Natural killer cell (primary cell): Measurements from ENCODE around the gene ADAM15. TPM values are rescaled to one million over a fixed set of nuclear protein-coding genes. Genes with fewer than 3 reads are reported as not detected.
A peak's percentile ranks its signal among the peaks of the same experiment; 100 is the strongest.

Source experiments
- ATAC-seq, 3 donors: fragments of 150-1000 bp in 2 of 3; fragments of 200-7000 bp in 1 of 3; cut with Tn5 transposase; 1 replicate in 1 of 3; 2 replicates in 2 of 3; pipeline ENCODE4 v1.10.0; 2021; ENCODE audit warnings: mild to moderate bottlenecking in 2 of 3, moderate library complexity in 2 of 3
- DNase-seq, 2 donors: peaks; one replicate each; pipeline versions ENCODE4 v3.0.0 to v3.0.0-alpha.2; 2013 to 2021; ENCODE audit warnings: mixed read lengths in 1 of 2
- H3K27ac ChIP-seq: one replicate; pipeline ENCODE4 v1.5.1; 2013; ENCODE audit warnings: mild to moderate bottlenecking, low read length
- H3K27me3 ChIP-seq: one replicate; pipeline ENCODE4 v1.6.1; 2013; ENCODE audit warnings: low read length; ENCODE audit not compliant: control insufficient read depth, insufficient read depth
- H3K36me3 ChIP-seq: one replicate; pipeline ENCODE4 v1.6.1; 2013; ENCODE audit warnings: low read length; ENCODE audit not compliant: control insufficient read depth, insufficient read depth
- H3K4me1 ChIP-seq: one replicate; pipeline ENCODE4 v1.6.1; 2013; ENCODE audit warnings: low read length; ENCODE audit not compliant: control insufficient read depth, insufficient read depth
- H3K4me3 ChIP-seq: one replicate; pipeline ENCODE4 v1.5.1; 2013; ENCODE audit warnings: low read length
- H3K9me3 ChIP-seq: one replicate; pipeline ENCODE4 v1.6.1; 2013; ENCODE audit warnings: low read length; ENCODE audit not compliant: control insufficient read depth, insufficient read depth
- H3K27ac Mint-ChIP-seq, 2 donors: one replicate each; pipeline ENCODE4 v1.8.0; 2022; ENCODE audit warnings: mild to moderate bottlenecking in 2 of 2, mixed read lengths in 2 of 2, moderate library complexity in 1 of 2
- H3K27me3 Mint-ChIP-seq, 2 donors: one replicate each; pipeline ENCODE4 v1.8.0; 2022; ENCODE audit warnings: low read depth in 2 of 2, mixed read lengths in 2 of 2
- H3K36me3 Mint-ChIP-seq: one replicate; pipeline ENCODE4 v1.8.0; 2022; ENCODE audit warnings: mixed read lengths
- H3K4me1 Mint-ChIP-seq, 2 donors: one replicate each; pipeline ENCODE4 v1.8.0; 2022; ENCODE audit warnings: mixed read lengths in 2 of 2
- H3K4me3 Mint-ChIP-seq: one replicate; pipeline ENCODE4 v1.8.0; 2022; ENCODE audit warnings: mild to moderate bottlenecking, moderate library complexity, mixed read lengths
- H3K9me3 Mint-ChIP-seq, 2 donors: one replicate each; pipeline ENCODE4 v1.8.0; 2022; ENCODE audit warnings: mixed read lengths in 2 of 2
- WGBS: methylation state at CpG from one replicate; pipeline ENCODE4 v1.1.7; 2013; ENCODE audit warnings: missing lambda C conversion rate; ENCODE audit not compliant: insufficient coverage; 5-methylcytosine and 5-hydroxymethylcytosine counted together
- intact Hi-C: fragments of 100-400 bp; cut with micrococcal nuclease; formaldehyde crosslinking; loops from one replicate; pipeline ENCODE4 v1.14.2; 2022
- total RNA-seq, 4 donors: library from RNA; stranded (reverse); fragments of 120-200 nt in 1 of 4; gene quantifications; one replicate each; pipeline versions ENCODE4 v1.2.3 to v1.2.4, GENCODE V29; 2013 to 2022
- TF ChIP-seq, protein P1 (sequence below): fragments of 200-600 bp; IDR thresholded peaks from one replicate; pipeline ENCODE4 v1.8.0; 2022; ENCODE audit warnings: antibody characterized with exemption

ADAM15 gene
- total RNA-seq, 3 donors from 2014 or later (not counting 1 experiment from before 2014, with no cell fraction given): 54.6 to 83.2 (median 64.7) TPM

GRCh38 chr1:155051342-155051776 lies 243 bp downstream of the ADAM15 start:
- Mint-ChIP-seq H3K9me3 (no peaks in the 10 kb centered on the region), H3K4me3 (peak overlapping the region; percentile 88), H3K36me3 (no peaks in the 10 kb centered on the region), H3K4me1 (peaks cover 13 to 34% of the 10 kb centered on the region in 2 donors), H3K27ac (peak overlapping the region in 1 of 2 donors; percentile 77), H3K27me3 (no peaks in the 10 kb centered on the region)
- peak in 1 of 2 donors; percentile 27 for DNase-seq
- peak; percentile 2 to 4 (median 3) for ATAC-seq
- Histone ChIP-seq H3K27ac (peak overlapping the region; percentile 23), H3K4me1 (peaks cover 31% of the 10 kb centered on the region), H3K27me3 (no peaks in the 10 kb centered on the region), H3K9me3 (no peaks in the 10 kb centered on the region), H3K4me3 (peak overlapping the region; percentile 61), H3K36me3 (peaks cover 4% of the 10 kb centered on the region)
- intact Hi-C loops: loop anchor here (5.0 kb wide), 1 partner anchor 94 kb away; the partner anchor contains the start of gene PBXIP1
- WGBS: 0% methylated on average over 31 of the region's 31 CpGs
- TF ChIP-seq, protein P1, sequence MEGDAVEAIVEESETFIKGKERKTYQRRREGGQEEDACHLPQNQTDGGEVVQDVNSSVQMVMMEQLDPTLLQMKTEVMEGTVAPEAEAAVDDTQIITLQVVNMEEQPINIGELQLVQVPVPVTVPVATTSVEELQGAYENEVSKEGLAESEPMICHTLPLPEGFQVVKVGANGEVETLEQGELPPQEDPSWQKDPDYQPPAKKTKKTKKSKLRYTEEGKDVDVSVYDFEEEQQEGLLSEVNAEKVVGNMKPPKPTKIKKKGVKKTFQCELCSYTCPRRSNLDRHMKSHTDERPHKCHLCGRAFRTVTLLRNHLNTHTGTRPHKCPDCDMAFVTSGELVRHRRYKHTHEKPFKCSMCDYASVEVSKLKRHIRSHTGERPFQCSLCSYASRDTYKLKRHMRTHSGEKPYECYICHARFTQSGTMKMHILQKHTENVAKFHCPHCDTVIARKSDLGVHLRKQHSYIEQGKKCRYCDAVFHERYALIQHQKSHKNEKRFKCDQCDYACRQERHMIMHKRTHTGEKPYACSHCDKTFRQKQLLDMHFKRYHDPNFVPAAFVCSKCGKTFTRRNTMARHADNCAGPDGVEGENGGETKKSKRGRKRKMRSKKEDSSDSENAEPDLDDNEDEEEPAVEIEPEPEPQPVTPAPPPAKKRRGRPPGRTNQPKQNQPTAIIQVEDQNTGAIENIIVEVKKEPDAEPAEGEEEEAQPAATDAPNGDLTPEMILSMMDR: no peak

DNA sequence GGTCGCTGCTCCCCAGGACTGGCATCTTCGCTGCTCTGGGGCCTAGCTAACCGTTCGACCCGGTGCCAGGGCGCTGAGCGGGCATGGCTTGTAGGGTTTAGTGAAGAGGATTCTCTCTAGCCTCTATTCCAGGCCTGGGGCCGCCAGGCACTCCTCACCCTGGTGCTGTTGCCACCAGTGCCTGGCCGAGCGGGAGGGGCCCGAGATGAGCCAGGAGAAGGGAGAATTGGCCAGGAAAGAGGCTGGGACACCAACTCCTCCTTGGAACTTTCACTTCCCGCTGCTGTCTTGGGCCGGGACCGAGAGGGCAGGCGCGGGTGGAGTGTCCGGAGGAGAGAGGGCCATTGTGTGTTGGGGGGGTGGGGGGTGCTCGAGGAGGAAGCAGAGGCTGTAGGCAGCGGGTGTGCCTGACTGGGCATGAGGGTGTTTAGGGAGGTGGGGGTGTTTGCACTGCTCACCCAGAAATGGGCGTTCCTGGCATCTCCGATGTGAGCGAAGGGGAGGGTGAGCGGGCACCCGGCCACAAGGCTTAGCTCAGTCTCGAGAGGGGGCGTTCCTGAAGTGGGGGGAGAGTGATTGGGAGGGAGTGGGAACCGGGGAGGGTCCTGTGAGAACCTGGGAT lies 772 bp downstream of the ADAM15 start:
- TF ChIP-seq, protein P1: no peak
- Histone ChIP-seq H3K4me3 (peak overlapping the region; percentile 61), H3K36me3 (peaks cover 5% of the 10 kb centered on the region), H3K9me3 (no peaks in the 10 kb centered on the region), H3K27ac (no peak overlapping the region), H3K4me1 (peaks cover 31% of the 10 kb centered on the region), H3K27me3 (no peaks in the 10 kb centered on the region)
- Mint-ChIP-seq H3K4me3 (peak overlapping the region; percentile 88), H3K4me1 (peaks cover 13 to 34% of the 10 kb centered on the region in 2 donors), H3K36me3 (no peaks in the 10 kb centered on the region), H3K27me3 (no peaks in the 10 kb centered on the region), H3K27ac (peak overlapping the region; percentile 23 to 77), H3K9me3 (no peaks in the 10 kb centered on the region)
- intact Hi-C loops: loop anchor here (5.0 kb wide), 1 partner anchor 95 kb away; the partner anchor contains the start of gene PBXIP1
- 2% methylated on average over 27 of the region's 27 CpGs for WGBS
- DNase-seq (peak; percentile 47 to 69), ATAC-seq (peak; percentile 52 to 69 (median 61))

- TF ChIP-seq, protein P1: no peak
- no peak for ATAC-seq
- peak overlapping the region; percentile 61 for H3K4me3 ChIP-seq
- peaks cover 13 to 34% of the 10 kb centered on the region in 2 donors for H3K4me1 Mint-ChIP-seq
- peaks cover 8% of the 10 kb centered on the region for H3K36me3 ChIP-seq
- peak in 1 of 2 donors; percentile 60 for DNase-seq
- intact Hi-C loops: loop anchor here (5.0 kb wide), 1 partner anchor 95 kb away; the partner anchor contains the start of gene PBXIP1
- H3K9me3 Mint-ChIP-seq: no peaks in the 10 kb centered on the region
- H3K4me3 Mint-ChIP-seq: peak overlapping the region; percentile 88
- no peak overlapping the region for H3K27ac ChIP-seq
- H3K36me3 Mint-ChIP-seq: no peaks in the 10 kb centered on the region
- peak overlapping the region; percentile 23 to 77 for H3K27ac Mint-ChIP-seq
- no peaks in the 10 kb centered on the region for H3K9me3 ChIP-seq
- peaks cover 31% of the 10 kb centered on the region for H3K4me1 ChIP-seq
- H3K27me3 ChIP-seq: no peaks in the 10 kb centered on the region
- WGBS: 31% methylated on average over 11 of the region's 12 CpGs
- no peaks in the 10 kb centered on the region for H3K27me3 Mint-ChIP-seq
Observed at GRCh38 chr1:155052439-155053395, 1.6 kb downstream of the ADAM15 start.
